NB4 (cell line): ENCODE results near the gene GRIN2A.

Experiments used
- CTCF ChIP-seq: IDR thresholded peaks from one replicate; pipeline ENCODE4 v1.5.1; 2012; ENCODE audit warnings: low read depth, low read length
- MAX ChIP-seq: IDR thresholded peaks from 2 replicates; pipeline ENCODE4 v1.6.1; 2011; ENCODE audit warnings: low read depth, low read length
- MYC ChIP-seq: IDR thresholded peaks from 2 replicates; pipeline ENCODE4 v1.6.1; 2011; ENCODE audit warnings: low read depth, low read length
- POLR2A ChIP-seq: IDR thresholded peaks from 2 replicates; pipeline ENCODE4 v1.6.1; 2011; ENCODE audit warnings: mild to moderate bottlenecking; ENCODE audit not compliant: insufficient read length; ENCODE audit errors: extremely low read depth

- no peak for TF ChIP-seq CTCF
- TF ChIP-seq POLR2A = no peak
- no peak for TF ChIP-seq MYC
- TF ChIP-seq MAX = no peak
Measured at GRCh38 chr16:9900576-9900975, 281.7 kb downstream of the GRIN2A start.
